Activated naive CD4-positive, alpha-beta T cell treated with anti-CD3 and anti-CD28 coated beads, Interleukin-2, amount 10 ng/mL, durations not matched to agents 7 days and 5 days (primary cell): Measurements from ENCODE around the gene NPAS2.

ENCODE experiments used
- CTCF ChIA-PET: fragments of 350-600 bp; sonication (Branson Sonifier 250); formaldehyde crosslinking; loops from one replicate; lab custom pipeline; 2021; ENCODE audit warnings: antibody characterized with exemption; lab: Charles Lee
- DNase-seq: peaks from one replicate; pipeline ENCODE4 v3.0.0-alpha.2; 2020
- H3K27ac Mint-ChIP-seq: one replicate; pipeline ENCODE4 v1.8.0; 2021; ENCODE audit warnings: mild to moderate bottlenecking, moderate library complexity, mixed read lengths
- H3K27me3 Mint-ChIP-seq: one replicate; pipeline ENCODE4 v1.8.0; 2021; ENCODE audit warnings: mild to moderate bottlenecking, mixed read lengths
- H3K36me3 Mint-ChIP-seq: one replicate; pipeline ENCODE4 v1.8.0; 2021; ENCODE audit warnings: mixed read lengths
- H3K4me1 Mint-ChIP-seq: one replicate; pipeline ENCODE4 v1.8.0; 2021; ENCODE audit warnings: mixed read lengths
- H3K4me3 Mint-ChIP-seq: one replicate; pipeline ENCODE4 v1.8.0; 2021; ENCODE audit warnings: mild to moderate bottlenecking, moderate library complexity, mixed read lengths
- H3K9me3 Mint-ChIP-seq: one replicate; pipeline ENCODE4 v1.8.0; 2021; ENCODE audit warnings: mixed read lengths

Gene NPAS2

DNA sequence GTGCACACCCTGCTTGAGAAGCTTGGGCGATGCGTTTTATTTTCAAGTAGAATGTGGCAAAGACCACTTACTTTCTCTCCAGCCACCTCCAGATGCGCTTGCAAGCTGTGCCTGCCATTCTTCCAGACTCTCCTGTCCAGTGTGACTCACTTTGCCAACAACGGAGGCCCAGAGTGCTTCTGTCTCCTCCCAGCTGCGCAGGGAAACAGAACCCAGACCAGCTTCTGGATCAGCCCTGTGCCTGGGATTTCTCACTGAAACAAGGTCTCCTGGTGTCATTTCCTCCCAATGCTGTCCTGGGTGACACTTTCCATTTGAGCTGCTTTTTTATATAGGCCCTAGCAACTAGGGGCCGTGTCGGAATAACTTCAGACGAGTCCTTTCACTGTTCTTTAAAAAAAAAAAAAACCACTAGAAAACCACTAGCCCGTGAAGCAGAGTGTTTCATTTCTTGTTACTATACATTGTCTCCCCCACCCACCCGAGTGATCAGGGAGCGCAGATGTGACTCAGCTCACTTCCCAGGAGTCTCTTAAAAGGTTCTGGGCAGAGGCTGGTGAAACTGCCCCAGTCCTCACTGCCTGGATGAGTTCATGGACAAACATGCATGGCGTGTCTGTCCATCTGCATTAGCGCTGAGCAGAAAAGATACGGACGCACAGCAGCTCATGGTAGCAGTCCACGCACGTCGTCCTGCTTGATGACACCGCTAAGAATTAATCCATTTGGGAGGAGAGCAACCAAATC, 156.9 kb downstream of the NPAS2 start:
- CTCF ChIA-PET, result no interaction called here
- H3K9me3 Mint-ChIP-seq, result no peaks in the 10 kb centered on the region
- peaks cover 4% of the 10 kb centered on the region for H3K27me3 Mint-ChIP-seq
- peak overlapping the region; percentile 74 for H3K27ac Mint-ChIP-seq
- H3K4me1 Mint-ChIP-seq, result no peaks in the 10 kb centered on the region
- DNase-seq, result no peak
- H3K4me3 Mint-ChIP-seq, result no peak overlapping the region
- no peaks in the 10 kb centered on the region for H3K36me3 Mint-ChIP-seq

DNA sequence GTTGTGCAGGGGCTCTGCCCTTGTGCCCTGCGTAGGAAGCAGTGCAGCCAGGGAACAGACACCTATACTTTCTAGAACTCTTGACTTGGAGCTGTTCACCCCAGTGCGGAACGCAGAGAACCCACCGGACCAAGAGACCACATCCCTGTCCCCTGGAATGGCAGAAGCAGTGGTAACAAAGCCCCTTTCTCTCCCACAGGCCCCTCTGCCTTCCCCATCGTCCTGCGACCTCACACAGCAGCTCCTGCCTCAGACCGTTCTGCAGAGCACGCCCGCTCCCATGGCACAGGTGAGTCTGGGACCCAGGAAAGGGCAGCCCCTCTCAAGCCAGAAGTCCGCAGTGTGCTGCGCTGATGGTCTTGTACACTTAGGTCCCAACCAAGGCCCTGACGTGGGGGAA, 157.6 kb downstream of the NPAS2 start:
- Mint-ChIP-seq H3K4me1 (no peaks in the 10 kb centered on the region), H3K27ac (no peak overlapping the region), H3K36me3 (no peaks in the 10 kb centered on the region), H3K27me3 (peaks cover 4% of the 10 kb centered on the region), H3K4me3 (no peak overlapping the region), H3K9me3 (no peaks in the 10 kb centered on the region)
- CTCF ChIA-PET, result no interaction called here
- no peak for DNase-seq

DNA sequence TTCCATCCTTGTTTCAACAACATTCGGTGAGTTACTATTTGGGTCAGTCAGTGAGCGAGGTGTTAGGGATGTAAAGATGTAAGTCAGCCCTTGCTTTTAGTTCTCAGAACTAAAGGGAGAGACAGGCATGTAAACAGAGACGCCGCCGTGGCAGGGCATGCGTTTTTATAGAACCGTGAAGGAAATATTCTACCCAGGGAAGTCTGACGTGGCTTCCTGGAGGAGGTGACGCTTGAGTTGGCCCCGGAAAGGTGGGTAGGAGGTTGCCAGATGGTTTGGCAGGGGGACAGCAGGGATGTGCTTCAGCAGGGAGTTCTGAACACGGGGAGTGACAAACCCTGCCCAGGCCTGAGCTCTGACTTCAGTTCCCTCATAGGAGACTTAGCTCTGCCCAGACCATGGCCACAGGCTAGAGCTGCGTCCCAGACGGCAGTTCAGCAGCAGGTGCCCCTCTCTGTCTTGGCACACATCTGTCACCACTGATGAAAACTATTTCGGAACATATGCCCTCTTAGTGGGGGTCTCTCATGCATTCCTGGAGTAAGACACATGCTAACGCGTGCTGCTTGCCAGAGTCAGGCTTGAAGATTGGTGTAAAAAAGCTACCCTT, 158.7 kb downstream of the NPAS2 start:
- H3K4me3 Mint-ChIP-seq, result no peak overlapping the region
- no peaks in the 10 kb centered on the region for H3K4me1 Mint-ChIP-seq
- no peak overlapping the region for H3K27ac Mint-ChIP-seq
- no peak for DNase-seq
- H3K36me3 Mint-ChIP-seq, result no peaks in the 10 kb centered on the region
- no peaks in the 10 kb centered on the region for H3K9me3 Mint-ChIP-seq
- CTCF ChIA-PET, result interaction anchor here (1.4 to 1.8 kb wide), 2 partner anchors 368 to 372 kb away, joined by 3 to 8 read pairs; no protein-coding TSS in a partner anchor
- H3K27me3 Mint-ChIP-seq, result peaks cover 4% of the 10 kb centered on the region

DNA sequence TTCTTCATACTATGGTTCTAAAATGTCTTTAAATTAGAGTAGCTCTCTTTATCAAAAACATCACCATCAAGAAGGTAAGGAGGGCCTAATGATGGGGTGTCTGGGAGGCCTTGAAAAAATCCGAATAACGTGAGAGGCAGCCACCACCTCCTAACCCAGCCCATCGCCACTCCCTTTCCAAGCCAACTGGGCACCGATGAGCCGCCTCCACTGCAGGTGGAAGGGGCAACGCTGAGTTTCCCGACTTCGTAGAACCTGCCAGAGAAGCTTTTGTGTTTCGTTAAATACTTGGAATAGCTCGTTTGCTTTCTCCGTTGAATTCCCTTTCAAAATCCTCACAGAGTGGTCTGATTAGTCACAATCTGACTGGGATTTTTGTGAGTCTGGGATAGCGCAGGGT, 160.1 kb downstream of the NPAS2 start:
- no peak overlapping the region for H3K27ac Mint-ChIP-seq
- H3K36me3 Mint-ChIP-seq, result no peaks in the 10 kb centered on the region
- H3K4me3 Mint-ChIP-seq, result no peak overlapping the region
- CTCF ChIA-PET, result interaction anchor here (1.4 to 1.8 kb wide), 2 partner anchors 370 to 374 kb away, joined by 3 to 8 read pairs; no protein-coding TSS in a partner anchor
- no peak for DNase-seq
- no peaks in the 10 kb centered on the region for H3K9me3 Mint-ChIP-seq
- H3K4me1 Mint-ChIP-seq, result no peaks in the 10 kb centered on the region
- peaks cover 4% of the 10 kb centered on the region for H3K27me3 Mint-ChIP-seq

DNA sequence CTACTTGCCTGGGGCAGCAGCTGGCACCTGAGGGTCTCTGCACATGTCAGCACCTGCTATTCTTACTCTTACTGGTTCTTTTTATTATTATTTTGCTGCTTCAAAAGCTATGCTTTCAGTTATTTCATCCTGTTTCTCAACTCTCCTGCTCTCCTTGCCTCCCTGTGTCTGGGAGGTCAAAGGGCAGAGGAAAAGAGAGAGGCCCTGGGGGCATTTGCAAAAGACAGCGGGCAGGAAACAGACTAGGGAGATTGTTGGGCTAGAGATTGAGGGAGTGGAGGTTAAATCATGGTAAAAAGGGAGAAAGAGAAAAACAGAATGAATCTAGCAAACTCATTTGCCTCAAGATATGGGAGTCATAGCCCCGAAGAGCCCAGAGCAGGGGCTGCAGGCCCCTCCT, 161.1 kb downstream of the NPAS2 start:
- CTCF ChIA-PET, result no interaction called here
- DNase-seq, result no peak
- no peak overlapping the region for H3K27ac Mint-ChIP-seq
- no peaks in the 10 kb centered on the region for H3K36me3 Mint-ChIP-seq
- no peaks in the 10 kb centered on the region for H3K9me3 Mint-ChIP-seq
- H3K27me3 Mint-ChIP-seq, result peaks cover 4% of the 10 kb centered on the region
- H3K4me1 Mint-ChIP-seq, result no peaks in the 10 kb centered on the region
- H3K4me3 Mint-ChIP-seq, result no peak overlapping the region

DNA sequence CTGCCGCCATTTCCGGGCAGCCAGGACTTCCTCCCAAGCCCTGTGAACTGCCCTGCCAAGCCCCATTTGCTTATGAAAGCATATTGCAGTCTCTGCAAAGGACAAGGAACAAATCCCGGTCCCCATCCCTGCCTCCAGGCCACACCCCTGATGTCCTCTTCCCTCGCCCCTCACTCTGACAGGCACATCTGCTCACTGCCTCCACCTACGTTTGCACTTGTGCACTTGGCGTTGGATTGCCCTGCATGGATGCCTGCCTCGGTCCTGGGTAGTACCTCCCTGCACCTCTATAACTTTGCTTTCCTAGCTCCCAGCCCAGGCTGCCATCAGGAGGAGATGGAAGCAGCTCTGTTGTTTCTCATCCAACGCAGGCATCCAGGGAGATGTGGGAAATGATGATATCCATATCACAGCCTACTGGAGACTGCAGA, 162.5 kb downstream of the NPAS2 start:
- CTCF ChIA-PET, result interaction anchor here (0.7 to 1.8 kb wide), 6 partner anchors 64 to 387 kb away, joined by 3 to 8 read pairs (median 4); no protein-coding TSS in a partner anchor
- Mint-ChIP-seq H3K9me3 (no peaks in the 10 kb centered on the region), H3K4me1 (no peaks in the 10 kb centered on the region), H3K27ac (no peak overlapping the region), H3K36me3 (no peaks in the 10 kb centered on the region), H3K27me3 (no peaks in the 10 kb centered on the region), H3K4me3 (no peak overlapping the region)
- DNase-seq, result no peak

DNA sequence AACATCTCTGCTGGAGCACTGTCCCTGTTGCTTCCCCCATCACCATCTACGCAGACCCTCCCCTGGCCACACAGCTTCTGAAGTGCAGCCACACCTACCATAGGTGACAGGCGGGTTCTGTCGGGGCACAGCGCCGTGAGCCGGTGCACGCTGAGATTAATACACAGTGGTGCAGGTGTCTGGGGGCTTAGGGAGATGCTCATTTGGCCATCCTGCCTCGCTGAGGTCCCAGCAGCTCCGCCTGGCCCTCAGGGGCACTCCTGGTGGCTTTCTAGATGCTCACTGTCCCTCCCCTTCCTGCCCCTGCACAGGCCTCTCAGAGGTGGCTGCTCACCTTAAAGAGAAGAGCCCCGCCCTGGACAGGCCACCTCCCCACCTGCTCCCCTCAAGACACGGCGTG, 163.3 kb downstream of the NPAS2 start:
- Mint-ChIP-seq H3K4me3 (no peak overlapping the region), H3K36me3 (no peaks in the 10 kb centered on the region), H3K27ac (no peak overlapping the region), H3K4me1 (no peaks in the 10 kb centered on the region), H3K9me3 (no peaks in the 10 kb centered on the region), H3K27me3 (no peaks in the 10 kb centered on the region)
- DNase-seq, result no peak
- CTCF ChIA-PET, result interaction anchor here (0.7 to 1.8 kb wide), 5 partner anchors 64 to 376 kb away, joined by 3 to 8 read pairs (median 5); no protein-coding TSS in a partner anchor

DNA sequence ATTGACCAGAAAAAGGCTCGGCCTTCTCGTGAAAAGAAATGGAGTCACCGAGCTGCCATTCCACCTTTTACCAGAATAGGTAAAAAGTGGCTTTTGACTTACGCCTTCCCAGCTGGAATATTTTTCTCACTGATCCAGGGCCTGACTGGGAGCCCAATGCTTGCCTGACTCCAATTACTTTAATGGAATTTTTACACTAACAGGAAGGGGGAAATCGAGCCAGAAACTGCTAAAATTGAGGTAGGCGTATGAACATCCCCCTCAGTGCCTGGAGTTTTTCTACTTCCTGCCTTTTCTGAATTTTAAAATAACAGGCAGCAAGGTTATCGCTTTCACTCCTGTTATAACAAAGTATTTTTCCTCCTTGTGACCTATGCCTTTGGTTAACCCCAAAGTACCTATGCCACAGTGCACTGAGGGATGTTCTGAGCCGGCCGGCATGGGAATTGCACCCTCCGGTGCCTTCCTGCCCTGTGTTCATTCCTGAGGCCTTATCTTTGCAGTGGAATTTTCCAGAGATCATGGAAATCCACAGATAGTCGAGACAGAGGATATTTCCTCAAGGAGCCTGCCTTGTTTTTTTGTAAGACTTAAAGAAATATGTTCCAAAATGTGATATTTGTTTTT, 163.9 kb downstream of the NPAS2 start:
- DNase-seq, result no peak
- Mint-ChIP-seq H3K27me3 (no peaks in the 10 kb centered on the region), H3K36me3 (no peaks in the 10 kb centered on the region), H3K4me3 (no peak overlapping the region), H3K27ac (no peak overlapping the region), H3K4me1 (no peaks in the 10 kb centered on the region), H3K9me3 (no peaks in the 10 kb centered on the region)
- CTCF ChIA-PET, result interaction anchor here (1.1 to 1.8 kb wide), 4 partner anchors 65 to 377 kb away, joined by 4 to 8 read pairs (median 6); no protein-coding TSS in a partner anchor

DNA sequence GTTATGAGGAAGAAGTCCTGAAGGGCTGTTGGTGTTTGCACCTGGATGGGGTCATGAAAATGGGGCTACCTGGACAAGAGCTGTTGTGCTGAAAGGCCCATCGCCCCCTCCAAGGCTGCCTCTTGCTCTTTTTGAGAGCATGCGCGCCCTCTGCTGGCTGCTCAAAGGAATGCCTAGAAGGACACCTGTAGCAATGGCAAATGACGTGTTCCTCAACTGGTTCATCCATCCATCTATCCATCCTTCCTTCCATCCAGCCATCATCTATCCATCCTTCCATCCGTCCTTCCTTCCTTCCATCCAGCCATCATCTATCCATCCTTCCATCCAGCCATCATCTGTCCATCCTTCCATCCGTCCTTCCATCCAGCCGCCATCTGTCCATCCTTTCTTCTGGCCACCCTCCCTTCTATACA, 165.0 kb downstream of the NPAS2 start:
- H3K27ac Mint-ChIP-seq, result no peak overlapping the region
- DNase-seq, result peak; percentile 86
- H3K9me3 Mint-ChIP-seq, result no peaks in the 10 kb centered on the region
- H3K27me3 Mint-ChIP-seq, result no peaks in the 10 kb centered on the region
- CTCF ChIA-PET, result interaction anchor here (2.1 to 7.2 kb wide), 2 partner anchors 254 to 376 kb away, joined by 16 to 84 read pairs; no protein-coding TSS in a partner anchor
- H3K4me3 Mint-ChIP-seq, result no peak overlapping the region
- no peaks in the 10 kb centered on the region for H3K4me1 Mint-ChIP-seq
- no peaks in the 10 kb centered on the region for H3K36me3 Mint-ChIP-seq

DNA sequence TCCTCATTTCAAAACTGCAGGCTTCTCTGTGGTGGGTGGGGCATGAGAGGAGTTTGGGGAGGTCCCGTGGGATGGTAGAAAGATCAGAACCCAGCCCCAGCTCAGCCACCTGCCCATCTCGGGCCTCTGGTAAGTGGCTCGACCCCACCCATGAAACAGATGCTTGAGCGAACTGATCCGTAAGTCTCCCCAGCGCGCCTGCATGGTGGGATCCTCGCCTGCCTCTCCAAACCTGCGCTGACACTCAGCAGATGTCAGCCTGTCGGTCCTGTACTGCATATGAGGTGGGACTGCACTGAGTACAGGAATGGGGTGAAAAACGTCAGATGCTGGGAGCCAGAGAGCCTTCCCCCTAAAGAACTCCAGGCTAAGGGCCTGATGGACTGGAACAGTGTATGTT, 166.2 kb downstream of the NPAS2 start:
- Mint-ChIP-seq H3K9me3 (no peaks in the 10 kb centered on the region), H3K27me3 (peaks cover 4% of the 10 kb centered on the region), H3K27ac (no peak overlapping the region), H3K4me1 (no peaks in the 10 kb centered on the region), H3K36me3 (no peaks in the 10 kb centered on the region), H3K4me3 (no peak overlapping the region)
- CTCF ChIA-PET, result interaction anchor here (0.7 to 7.2 kb wide), 8 partner anchors 71 to 427 kb away, joined by 3 to 84 read pairs (median 4); no protein-coding TSS in a partner anchor
- DNase-seq, result no peak

DNA sequence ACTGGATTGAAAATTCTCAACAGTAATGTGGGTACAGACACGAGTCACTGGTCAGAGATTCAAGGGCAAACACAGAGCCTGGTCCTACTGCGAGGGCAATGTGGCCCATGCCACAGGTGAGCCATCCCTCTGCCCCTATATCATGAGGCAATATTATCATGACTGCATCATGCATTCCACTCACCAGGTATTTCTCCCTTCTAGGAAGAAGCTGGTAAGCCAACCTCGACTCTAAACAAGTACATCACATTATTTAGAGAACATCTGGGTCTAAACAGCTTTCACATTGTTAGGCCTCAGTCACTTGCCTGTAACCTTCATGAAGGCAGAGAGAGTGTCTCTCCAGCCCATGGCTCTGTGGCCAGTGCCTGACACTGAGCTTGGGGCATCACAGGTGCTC, 167.6 kb downstream of the NPAS2 start:
- Mint-ChIP-seq H3K4me1 (peaks cover 4% of the 10 kb centered on the region), H3K27me3 (peaks cover 4% of the 10 kb centered on the region), H3K4me3 (no peak overlapping the region), H3K36me3 (no peaks in the 10 kb centered on the region), H3K27ac (no peak overlapping the region), H3K9me3 (no peaks in the 10 kb centered on the region)
- CTCF ChIA-PET, result interaction anchor here (0.9 to 7.2 kb wide), 3 partner anchors 257 to 393 kb away, joined by 3 to 84 read pairs (median 8); no protein-coding TSS in a partner anchor
- DNase-seq, result no peak

DNA sequence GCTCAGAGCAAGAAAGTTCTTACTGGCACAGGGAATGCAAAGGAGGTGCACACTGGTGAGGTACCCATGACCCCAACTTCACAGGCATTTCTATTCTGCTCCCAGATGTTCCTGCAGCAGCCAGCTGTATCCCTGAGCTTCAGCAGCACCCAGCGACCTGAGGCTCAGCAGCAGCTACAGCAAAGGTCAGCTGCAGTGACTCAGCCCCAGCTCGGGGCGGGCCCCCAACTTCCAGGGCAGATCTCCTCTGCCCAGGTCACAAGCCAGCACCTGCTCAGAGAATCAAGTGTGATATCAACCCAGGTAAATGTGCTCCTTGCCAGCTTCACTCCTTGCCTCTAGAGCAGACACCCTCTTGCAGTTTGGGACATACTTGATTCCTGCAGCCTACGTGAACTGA, 168.0 kb downstream of the NPAS2 start:
- no peaks in the 10 kb centered on the region for H3K9me3 Mint-ChIP-seq
- H3K27me3 Mint-ChIP-seq, result peaks cover 4% of the 10 kb centered on the region
- CTCF ChIA-PET, result interaction anchor here (0.9 to 7.2 kb wide), 3 partner anchors 258 to 393 kb away, joined by 3 to 84 read pairs (median 8); no protein-coding TSS in a partner anchor

DNA sequence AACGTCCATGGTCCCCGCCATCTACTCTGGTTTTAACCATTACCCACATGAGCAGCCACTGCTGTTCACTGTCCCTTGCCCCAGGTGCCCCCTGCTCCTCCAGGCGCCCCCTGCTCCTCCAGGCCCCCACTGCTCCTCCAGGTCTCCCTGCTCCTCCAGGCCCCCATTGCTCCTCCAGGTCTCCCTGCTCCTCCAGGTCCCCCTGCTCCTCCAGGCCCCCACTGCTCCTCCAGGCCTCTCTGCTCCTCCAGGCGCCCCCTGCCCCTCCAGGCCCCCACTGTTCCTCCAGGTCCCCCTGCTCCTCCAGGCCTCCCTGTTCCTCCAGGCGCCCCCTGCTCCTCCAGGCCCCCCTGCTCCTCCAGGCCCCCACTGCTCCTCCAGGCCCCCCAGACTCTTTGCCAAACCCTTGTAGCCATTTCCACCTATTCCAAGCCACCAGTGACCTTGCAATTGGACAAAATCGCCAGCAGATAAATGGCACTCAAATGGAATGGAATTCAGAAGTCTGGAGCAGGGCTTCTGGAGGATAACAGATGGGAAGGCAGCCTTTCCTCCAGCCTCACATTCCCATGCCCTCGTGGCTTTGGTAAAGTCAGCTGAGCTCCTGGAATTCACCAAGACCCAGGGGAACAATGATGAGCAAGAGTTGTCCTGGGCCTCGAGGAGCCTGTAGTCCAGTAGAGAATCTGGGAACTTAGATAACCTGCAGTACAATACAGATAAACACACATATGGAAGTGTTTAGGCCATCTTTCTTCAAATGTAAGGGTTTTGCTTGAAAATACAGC, 168.9 kb downstream of the NPAS2 start:
- DNase-seq, result no peak
- H3K27me3 Mint-ChIP-seq, result peaks cover 4% of the 10 kb centered on the region
- CTCF ChIA-PET, result interaction anchor here (1.8 to 7.2 kb wide), 2 partner anchors 259 to 380 kb away, joined by 8 to 84 read pairs; no protein-coding TSS in a partner anchor
- H3K36me3 Mint-ChIP-seq, result no peaks in the 10 kb centered on the region
- no peaks in the 10 kb centered on the region for H3K9me3 Mint-ChIP-seq
- H3K27ac Mint-ChIP-seq, result no peak overlapping the region
- peaks cover 5% of the 10 kb centered on the region for H3K4me1 Mint-ChIP-seq
- no peak overlapping the region for H3K4me3 Mint-ChIP-seq

More for the DNA sequence above, 168.0 kb downstream of the NPAS2 start:
- Mint-ChIP-seq H3K27ac (no peak overlapping the region), H3K36me3 (no peaks in the 10 kb centered on the region), H3K4me1 (peaks cover 5% of the 10 kb centered on the region), H3K4me3 (no peak overlapping the region)
- DNase-seq, result no peak
